ENCODE data around the gene NTRK3.
"Not testable (repeated sequence)": the region's sequence is repeated elsewhere in the genome, so short reads cannot be mapped to it uniquely, and the experiment has no call there.

The NTRK3 gene

DNA sequence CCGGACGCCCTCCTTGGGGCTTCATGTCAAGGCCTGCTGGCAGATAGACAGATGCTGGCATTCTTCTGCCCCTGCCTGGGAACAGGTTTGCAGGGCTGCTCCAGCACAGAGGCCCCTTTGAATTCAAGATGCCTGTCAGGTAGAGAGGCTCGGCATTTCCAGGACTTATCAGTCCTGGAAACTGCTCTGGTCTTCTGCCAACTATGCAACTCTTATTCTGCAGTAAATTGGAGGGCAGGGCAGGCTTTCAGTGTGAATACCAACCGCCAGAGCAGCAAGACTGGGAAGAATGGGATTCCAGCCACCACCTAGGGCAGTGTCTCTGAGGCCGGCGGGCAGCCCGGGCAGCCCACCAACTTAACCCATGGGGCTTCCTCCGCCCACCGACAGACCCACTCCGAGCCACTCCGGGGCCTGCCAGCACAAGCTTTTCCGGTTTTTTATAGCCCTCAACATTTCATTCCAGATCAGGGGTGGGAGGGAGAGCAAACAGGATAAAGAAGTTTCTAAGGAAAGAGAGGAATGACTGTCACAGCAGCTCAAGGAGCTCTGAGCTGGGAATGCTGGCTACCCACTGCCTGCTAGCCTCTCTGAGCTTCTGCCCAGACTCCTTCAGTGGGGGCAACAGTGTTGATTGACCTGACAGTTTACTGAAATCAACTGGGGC is 140.9 kb downstream of the NTRK3 start:
- DNase-seq = no peak

DNA sequence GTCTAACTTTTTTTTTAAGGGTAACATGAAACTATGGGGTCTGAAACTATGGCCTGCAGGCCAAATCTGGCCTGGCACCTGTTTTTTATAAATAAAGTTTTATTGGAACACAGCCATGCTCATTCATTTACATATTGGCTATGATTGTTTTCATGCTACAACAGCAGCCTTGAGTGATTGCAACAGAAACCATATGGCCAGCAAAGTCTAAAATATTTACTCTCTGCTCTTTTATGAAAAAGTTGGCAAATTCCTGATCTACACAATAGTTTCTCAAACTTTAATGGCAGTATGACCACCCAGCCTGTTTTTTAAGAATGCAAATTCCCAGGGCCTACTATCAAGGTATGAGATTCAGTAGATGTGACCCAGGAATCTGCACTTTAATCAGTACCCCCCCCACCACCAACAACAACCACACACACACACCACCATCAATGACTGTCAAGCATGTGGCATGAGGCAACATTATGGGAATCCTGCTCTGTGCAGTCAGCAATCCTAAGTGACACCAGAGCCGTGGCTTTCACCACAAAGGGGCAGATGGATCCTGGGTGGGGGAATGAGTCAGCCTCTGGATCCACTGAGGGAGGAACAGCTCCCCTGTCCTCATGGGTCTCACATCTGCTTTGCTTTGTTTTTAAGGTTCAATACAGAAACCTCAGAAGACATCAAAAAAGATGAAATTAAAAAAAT is 142.8 kb downstream of the NTRK3 start:
- DNase-seq = no peak

DNA sequence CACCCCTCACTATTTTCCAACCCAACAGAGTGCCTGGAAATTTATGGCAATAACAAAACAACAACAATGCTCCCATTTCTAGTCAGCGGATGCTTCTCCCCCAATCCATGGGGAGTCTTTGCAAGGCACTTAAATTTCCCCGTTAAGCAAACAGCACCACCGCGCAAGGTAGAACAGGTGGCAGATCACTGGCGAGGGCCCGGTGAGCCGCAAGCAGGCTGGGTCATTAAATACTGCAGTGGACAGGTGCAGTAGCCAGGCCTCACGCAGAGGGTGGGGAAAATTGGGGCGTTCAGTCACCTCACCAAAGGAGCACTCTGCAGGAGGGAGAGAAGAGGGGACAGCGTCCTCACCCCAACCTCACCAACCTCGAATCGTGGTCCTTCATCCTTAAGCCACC is 147.5 kb downstream of the NTRK3 start:
- no peak for DNase-seq

DNA sequence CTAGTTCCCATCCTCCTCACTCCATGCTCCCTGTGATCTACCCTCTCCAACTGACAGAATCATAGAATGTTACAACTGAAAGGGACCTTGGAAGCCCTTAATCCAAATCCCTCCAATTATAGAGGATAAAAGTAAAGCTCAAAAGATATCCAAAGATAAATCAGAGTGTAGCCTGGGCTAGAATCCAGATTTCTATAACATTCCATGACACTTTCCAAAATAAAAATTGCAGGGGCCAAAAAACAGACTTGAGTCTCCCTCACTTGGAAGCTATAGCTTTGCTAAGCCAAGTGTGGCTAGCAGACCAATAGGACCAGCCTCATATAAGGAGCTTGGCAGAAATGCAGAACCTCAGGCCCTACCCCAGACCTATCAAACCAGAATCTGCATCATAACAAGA is 148.1 kb downstream of the NTRK3 start:
- DNase-seq = no peak

DNA sequence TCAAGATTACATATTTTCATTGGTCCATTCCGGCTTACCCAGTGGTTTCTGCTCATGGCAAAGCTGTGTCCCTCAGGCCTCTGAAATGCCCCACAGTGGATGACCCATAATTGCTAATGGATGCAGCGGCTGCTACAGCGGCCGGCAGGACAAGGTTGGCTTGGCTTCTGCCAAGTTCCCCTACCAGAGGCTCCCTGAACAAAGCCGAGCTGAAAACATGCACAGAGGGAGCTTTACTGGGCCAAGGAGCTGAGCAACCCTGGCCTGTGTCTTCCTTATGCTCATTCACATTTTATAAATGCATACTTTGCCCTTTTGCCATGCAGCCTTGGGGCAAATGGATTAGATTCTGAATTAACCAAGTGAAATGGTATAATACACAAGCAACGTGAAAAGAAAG is 150.5 kb downstream of the NTRK3 start:
- DNase-seq = no peak

DNA sequence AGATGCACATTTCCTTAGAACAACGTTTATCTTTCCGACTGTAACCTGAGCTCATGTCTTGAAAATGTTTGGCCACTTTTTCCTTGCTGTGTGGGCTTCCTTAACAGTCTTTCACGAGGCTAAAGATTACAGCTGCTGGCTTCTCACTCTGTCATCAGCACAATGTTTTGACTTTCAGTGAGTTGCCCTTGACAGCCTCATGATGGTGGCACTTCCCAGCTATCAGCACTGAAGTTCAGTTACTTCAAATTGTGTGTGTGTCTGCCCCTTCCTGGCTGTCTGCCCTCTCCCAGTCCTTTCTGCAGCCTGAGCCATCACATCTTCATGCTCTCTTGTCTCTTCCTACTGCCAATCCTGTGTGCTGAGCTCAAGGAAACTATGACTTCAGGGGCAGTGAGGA is 152.2 kb downstream of the NTRK3 start:
- no peak for DNase-seq

DNA sequence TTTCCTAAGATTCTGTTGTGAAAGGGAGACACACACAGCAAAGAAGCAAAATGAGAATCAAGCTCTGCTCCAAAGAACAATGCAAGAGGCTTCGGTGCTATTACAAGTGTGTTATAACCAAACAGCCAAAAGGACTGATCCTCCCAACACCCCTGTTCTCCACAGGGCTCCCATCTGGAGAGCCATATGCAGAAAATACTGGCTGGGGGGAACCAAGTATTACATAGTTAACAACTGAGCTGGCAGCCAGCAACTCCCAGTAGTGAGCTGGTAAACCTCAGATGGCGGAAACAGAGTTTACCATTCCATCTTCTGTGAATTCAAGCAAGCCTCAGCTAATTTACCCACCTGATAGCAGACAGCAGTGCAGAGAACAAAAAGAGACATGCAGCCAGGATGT is 156.4 kb downstream of the NTRK3 start:
- DNase-seq = no peak

DNA sequence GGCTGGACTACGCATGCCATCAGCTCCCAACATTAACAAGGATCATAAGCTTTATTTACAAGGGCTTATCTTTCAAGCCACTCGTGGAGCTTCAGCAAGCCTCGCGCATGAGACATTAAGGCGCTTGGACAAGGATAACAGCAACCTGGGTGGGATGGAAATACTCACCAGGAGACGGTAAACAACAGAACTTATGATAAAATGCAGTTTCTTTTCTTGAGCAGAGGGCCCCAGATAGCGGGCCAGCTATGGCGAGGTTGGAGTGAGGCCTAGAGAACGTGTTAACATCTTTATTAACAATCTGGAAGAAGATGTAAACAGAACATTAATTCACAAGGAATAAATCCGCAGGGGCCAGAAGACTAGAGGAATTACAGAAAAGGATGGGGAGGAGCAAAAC is 158.2 kb downstream of the NTRK3 start:
- no peak for DNase-seq

DNA sequence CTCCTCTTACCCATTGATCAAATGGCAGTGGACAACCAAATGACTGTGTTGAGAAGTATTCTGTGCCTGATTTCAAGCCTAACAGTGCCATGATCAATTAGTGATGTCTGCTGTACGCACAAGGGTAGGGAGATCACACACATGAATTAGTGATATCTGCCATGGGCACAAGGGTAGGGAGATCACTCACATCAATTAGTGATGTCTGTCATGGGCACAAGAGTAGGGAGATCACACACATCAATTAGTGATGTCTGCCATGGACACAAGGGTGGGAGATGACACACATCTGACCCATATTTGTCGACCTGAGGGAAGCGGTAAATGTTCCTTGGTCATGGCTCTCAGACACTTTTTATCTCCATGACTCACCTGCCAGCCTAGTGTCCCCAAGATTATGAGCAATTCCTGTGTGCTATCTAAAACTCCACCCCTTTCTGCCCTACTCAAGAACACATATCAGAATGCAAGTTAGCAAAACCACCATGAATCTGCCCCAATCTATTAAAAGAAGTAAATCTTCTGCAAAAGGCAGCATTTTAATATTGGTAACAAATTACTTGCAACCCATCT is 165.0 kb downstream of the NTRK3 start:
- DNase-seq = no peak

DNA sequence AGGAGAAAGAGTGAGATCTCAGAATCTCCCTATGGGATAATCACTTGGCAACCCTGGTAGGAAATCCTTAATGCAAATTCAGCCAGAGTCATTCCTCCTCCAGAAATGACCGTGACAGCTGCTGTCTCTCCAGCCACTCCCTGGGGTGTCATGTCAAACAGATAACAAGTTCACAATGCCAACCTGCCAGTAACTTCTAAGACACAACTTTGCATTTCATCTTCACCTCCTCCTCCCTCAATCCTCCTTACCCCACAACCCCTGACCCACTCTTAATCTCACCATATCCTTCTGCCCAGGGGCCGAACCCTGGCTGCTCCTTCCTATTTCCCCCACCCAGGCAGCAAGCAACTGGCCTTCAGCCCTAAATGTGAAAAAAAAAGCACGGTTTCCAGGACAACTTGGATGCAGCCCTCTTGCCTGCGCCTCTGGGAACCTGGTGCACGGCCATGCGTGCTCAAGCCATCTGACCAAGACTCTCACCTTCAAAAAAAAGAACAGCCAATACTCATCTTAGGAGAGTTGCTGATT is 166.0 kb downstream of the NTRK3 start:
- DNase-seq = no peak

DNA sequence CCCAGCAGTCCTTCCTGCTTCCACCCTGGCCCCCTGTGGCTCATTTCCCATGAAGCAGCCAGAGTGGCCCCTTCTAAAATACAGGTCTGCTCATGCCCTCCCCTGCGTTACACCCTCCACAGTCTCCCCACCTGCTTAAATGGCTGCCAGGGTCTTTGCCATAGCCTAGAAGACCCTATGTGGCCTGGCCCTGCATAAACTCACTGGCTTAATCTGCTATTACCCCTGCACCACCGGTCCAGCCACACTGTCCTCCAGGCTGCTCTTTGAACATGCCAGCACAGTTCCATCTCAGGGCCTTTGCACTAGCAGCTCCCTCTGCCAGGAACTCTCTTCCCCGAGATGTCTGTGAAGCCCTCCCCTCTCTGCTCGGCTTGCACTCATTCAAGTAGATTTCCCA is 166.8 kb downstream of the NTRK3 start:
- no peak for DNase-seq

DNA sequence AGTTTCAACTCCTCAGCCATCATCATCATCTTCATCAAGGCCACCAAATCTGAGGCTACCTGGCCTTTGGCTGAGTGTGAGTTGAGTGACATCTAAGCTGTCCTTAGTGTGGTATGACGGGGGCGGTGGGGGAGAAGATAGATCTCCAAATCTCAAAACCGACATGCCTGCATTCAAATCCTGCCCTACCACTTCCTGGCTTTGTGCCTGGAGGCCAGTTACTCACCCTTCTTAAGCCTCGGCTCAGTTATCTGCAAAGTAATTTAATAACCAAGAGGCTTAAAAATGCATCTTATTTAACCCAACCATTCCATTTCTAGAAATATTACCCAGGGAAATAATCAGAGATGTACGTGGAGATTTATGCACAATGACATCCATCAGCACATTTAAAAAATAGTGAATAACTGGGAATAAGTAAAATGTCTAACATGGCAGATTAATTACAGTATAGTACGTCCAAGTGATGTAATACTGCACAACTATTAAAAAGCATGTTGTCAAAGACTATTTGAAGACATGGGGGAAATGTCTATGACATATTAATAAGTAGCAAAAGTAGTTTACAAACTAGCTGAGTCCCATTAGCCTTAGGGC is 167.4 kb downstream of the NTRK3 start:
- no peak for DNase-seq

DNA sequence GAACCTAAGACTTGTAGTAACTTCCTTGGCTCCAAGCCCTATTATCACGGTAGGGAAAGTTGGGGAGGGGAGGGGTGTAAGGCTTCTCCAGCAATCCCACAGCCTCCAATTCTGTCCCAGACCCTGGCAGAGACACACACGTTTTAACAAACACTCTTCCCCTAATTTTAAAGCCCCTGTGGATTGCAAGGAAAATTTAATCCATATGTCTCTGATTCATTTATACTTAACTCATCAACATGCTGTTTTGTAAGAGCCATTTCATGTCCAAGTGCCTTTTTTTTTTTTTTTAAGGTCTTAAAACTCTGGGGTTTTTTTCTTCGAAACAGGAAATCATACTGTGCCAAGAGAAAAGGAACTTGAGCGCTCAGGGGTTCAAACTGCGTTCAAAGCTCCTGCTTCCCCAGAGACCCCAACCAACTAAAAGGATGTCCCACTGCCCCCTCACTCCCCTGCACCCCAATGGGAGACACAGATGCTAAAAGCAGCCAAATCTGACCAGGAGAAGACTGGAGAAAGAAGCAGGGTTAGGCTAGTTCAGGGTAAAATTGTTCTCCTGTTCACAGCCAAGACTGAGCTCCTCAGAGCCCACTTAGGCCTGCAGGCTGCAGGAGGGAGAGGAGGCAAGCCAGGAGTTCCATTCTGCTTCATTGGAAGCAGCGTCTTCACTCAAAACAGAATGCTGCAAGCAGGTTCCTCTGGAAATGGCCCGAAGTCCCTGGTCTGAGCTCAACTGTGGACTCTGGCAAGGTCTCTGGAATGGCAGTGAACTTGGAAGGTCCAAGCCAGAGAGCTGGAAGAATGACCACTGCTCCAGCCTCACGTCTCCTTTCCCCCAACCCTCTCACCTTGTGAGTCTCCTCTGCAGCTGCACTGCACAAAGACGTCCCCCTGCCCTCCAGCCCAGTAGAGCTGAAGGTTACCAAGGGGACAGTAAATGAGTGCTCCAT is 172.5 kb downstream of the NTRK3 start:
- DNase-seq = no peak

DNA sequence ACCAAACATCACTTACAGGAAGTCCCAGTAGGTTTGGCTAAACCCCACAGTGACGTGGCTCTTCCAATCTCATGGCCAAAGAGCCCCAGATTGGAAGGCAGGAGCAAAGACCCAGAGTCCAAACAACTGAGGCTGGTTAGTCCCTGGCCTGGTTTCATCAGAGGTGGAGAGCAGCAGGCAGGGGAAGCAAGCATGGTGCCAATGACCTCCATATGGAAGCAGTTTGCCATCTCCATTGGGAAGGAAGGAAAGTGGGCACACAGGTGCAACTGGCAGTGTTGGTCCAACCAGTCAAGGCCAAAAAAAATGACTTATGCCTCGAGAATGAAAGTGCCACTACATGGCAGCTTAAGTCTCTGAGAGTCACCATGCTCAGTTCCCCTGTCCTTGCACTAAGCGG is 175.9 kb downstream of the NTRK3 start:
- DNase-seq = no peak

DNA sequence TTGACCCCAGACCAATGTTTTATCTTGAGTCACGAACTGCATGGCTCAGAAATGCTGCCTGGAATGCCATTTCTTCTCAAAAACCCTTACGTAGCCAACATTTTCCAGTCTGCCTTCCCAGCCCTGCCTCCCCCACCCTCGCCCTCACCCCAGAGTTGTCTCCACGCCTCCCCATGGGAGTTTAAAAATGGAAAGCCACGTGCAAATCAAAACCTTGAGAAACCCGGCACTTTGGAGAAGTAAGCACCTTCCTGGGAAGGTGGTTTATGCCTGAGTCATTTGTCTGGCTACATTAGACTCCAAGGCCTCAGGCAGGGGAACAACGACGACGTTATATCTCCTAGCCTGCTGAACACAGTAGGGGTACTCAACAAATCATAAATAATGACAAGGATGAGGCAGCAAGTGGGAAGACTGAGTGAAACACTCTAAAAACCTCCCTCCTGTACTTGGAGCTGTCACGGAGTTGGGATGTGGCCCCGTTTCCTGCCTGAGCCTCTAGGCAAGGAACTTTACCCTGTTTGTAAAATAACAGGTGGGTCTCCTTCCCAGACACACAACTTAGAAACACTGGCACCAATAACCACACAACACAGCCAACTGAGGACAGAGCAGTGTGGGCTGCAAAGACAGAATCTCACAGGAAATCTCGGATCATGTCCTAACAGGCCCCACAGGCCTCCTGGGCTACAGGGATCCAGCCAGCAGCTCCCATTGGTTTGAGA is 179.1 kb downstream of the NTRK3 start:
- no peak for DNase-seq

DNA sequence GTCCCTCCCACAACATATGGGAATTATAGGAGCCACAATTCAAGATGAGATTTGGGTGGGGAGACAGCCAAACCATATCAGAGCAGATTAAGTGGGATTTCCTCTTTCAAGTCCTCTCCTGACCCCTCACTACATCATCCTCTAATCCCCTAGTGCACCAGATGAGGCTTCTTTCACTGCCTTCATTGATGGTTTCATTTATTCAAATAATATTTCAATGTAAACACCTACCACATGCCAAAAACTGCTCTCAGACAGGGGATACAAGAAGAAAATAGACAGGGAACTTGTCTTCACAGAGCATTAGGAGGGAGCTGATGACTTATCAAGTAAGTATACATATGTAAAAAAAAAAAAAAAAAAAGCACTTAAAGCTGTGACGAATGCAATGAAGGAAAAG is 180.2 kb downstream of the NTRK3 start:
- DNase-seq = no peak

DNA sequence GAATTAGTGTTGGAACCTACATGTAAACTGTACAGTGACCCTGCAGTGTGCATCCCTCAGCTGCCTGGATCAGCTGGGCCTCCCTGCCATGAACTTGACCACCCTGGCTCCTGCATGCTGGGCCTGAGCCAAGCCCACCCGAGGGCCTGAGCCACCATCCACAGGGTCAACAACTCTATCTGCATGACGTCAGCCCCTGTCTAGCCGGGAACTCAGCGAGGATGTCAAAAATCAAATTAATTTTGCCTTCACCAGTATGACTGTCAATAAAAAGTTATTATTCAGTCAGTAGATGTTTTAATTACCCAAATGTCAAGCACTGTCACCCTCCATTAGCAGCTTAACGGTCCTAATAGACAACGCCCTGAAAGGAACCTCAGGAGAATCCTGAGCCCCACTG is 181.4 kb downstream of the NTRK3 start:
- no peak for DNase-seq

DNA sequence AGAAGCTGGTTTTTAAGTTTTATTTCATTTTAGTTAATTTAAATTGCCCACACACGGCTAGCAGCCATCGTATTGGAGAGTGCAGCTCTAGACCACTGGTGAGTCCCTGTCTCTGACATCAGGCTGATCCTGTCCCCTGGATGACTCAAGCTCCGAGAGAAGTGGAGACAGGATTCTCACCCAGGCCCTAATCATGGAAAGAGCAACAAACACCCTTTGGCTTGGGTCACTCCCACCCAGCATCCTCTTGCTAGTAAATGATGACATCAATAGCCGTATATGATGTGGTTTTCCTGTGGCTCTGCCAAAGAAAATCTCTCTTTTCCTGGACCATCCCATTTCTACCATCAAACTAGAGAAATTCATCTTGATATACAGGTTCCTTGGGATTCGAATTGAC is 182.2 kb downstream of the NTRK3 start:
- DNase-seq = no peak

DNA sequence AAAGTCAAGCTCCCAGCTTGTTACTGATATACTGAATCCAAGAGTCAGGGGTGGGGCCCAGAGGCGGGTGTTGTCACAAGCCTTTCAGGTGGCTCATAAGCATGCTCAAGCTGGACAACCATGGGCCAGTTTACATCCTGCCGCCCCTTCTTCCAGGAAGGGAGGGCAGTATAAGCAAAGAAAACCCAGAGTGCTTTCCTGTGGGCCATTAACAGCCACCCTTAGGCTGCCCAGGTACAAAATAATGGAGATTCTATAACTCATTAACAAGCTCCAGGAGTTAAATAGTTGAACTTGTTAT is 183.2 kb downstream of the NTRK3 start:
- no peak for DNase-seq

DNA sequence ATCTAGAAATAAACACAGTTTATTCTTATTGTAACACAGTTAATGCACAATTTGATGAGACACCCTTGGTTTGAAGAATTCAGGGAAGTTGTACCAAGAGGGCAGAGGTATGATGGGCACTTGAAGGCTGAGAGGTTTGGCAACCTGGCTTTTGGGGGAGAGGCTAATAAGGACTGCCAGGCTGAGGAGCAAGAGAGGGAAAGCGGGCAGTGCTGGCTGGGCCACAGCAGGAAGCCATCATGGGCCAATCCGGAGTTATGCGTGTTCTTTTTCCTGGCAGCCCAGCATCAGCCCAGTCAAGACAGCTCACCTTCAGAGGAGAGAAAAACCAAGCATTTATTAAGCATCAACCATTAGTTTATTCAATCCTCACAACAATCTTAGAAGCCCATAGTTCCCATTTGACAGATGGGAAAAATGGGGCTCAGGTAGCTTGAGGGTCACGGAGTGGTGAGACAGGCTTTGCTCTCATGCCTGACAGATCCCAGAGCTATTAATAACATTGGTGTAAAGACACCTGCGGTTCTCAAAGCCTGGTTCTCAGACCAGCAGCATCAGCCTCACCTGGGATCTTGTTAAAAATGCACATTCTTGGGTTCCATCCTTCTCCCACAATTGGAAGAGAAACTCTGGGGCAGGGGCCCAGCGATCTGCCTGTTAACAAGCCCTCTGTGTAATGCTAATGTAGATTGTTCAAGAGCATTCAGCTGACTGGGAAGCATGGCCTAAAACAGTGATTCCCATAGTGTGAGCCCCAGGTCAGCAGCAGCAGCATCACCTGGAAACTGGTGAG is 183.7 kb downstream of the NTRK3 start:
- DNase-seq = no peak

DNA sequence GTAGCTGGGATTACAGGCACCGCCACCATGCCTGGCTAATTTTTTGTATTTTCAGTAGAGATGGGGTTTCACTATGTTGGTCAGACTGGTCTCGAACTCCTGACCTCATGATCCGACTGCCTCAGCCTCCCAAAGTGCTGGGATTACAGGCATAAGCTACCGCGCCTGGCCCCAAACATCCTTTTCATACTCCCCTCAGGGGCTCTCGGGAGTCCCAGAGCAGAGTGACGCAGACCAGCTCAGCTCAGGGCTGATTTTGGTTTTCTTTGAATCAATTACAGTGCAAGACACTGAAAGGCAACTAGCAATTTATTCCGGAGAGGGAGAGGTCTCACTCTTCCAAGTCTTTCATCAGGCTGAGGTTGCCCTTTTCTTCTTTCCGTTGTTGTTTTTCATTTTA is 184.4 kb downstream of the NTRK3 start:
- not testable (repeated sequence) for DNase-seq
